Stimulated activated CD8-positive, alpha-beta memory T cell treated with anti-CD3 and anti-CD28 coated beads, Interleukin-4, amount 100 ng/mL, for 4 hours (primary cell): ENCODE data around the gene ARHGAP45.

Experiments used
- DNase-seq, 2 donors: peaks; one replicate each; pipeline ENCODE4 v3.0.0-alpha.2; 2020; ENCODE audit warnings: low read depth in 2 of 2, low spot score in 1 of 2

ARHGAP45 gene

GRCh38 chr19:1131718-1132551, 65.0 kb downstream of the ARHGAP45 start:
- DNase-seq = peak; percentile 78 to 79

GRCh38 chr19:1132552-1133383, 65.8 kb downstream of the ARHGAP45 start:
- peak in 1 of 2 donors; percentile 16 for DNase-seq

GRCh38 chr19:1133471-1133929, 66.5 kb downstream of the ARHGAP45 start:
- DNase-seq = peak; percentile 32 to 67

- no peak for DNase-seq
Observed at GRCh38 chr19:1134431-1134830, 67.5 kb downstream of the ARHGAP45 start.

- DNase-seq = no peak
Observed at GRCh38 chr19:1135454-1135853, 68.5 kb downstream of the ARHGAP45 start.

- DNase-seq = no peak
Observed at GRCh38 chr19:1136201-1136600, 69.2 kb downstream of the ARHGAP45 start.
